H9 (cell line): ENCODE data around the gene KRT31. TPM values are rescaled to one million over a fixed set of nuclear protein-coding genes. Genes with fewer than 3 reads are reported as not detected.

ENCODE experiments used
- DNase-seq: peaks from one replicate; pipeline ENCODE4 v3.0.0-alpha.2; 2017
- H2AFZ ChIP-seq: one replicate; pipeline ENCODE4 v1.6.1; 2013; ENCODE audit warnings: mild to moderate bottlenecking, low read length, control low read depth, moderate library complexity
- H2AK5ac ChIP-seq: 2 replicates; pipeline ENCODE4 v1.6.1; 2013; ENCODE audit warnings: low read length, control low read depth, mixed read lengths; ENCODE audit not compliant: insufficient read length
- H2BK120ac ChIP-seq: one replicate; pipeline ENCODE4 v1.6.1; 2013; ENCODE audit warnings: low read depth, mild to moderate bottlenecking, low read length, control low read depth, inconsistent platforms; ENCODE audit not compliant: poor library complexity, severe bottlenecking
- H2BK12ac ChIP-seq: 2 replicates; pipeline ENCODE4 v1.6.1; 2013; ENCODE audit warnings: low read length, control low read depth, mixed read lengths, low read depth; ENCODE audit not compliant: insufficient read length
- H2BK15ac ChIP-seq: 2 replicates; pipeline ENCODE4 v1.6.1; 2013; ENCODE audit warnings: low read depth, low read length, control low read depth
- H2BK20ac ChIP-seq: one replicate; pipeline ENCODE4 v1.6.1; 2013; ENCODE audit warnings: low read depth, mild to moderate bottlenecking, low read length, control low read depth, inconsistent platforms; ENCODE audit not compliant: poor library complexity, severe bottlenecking
- H2BK5ac ChIP-seq: 2 replicates; pipeline ENCODE4 v1.6.1; 2013; ENCODE audit warnings: low read length, control low read depth, mixed read lengths; ENCODE audit not compliant: insufficient read length
- H3K14ac ChIP-seq: 2 replicates; pipeline ENCODE4 v1.6.1; 2013; ENCODE audit warnings: low read length, control low read depth; ENCODE audit not compliant: insufficient read depth
- H3K18ac ChIP-seq: 2 replicates; pipeline ENCODE4 v1.6.1; 2013; ENCODE audit warnings: low read depth, mild to moderate bottlenecking, mixed read lengths, low read length, control low read depth; ENCODE audit not compliant: insufficient read length
- H3K23ac ChIP-seq: 2 replicates; pipeline ENCODE4 v1.6.1; 2013; ENCODE audit warnings: low read length, control low read depth, mixed read lengths, low read depth; ENCODE audit not compliant: insufficient read length
- H3K23me2 ChIP-seq: 2 replicates; pipeline ENCODE4 v1.6.1; 2013; ENCODE audit warnings: low read depth, mild to moderate bottlenecking, mixed read lengths, low read length, control low read depth; ENCODE audit not compliant: insufficient read length, poor library complexity, severe bottlenecking
- H3K27ac ChIP-seq: 2 replicates; pipeline ENCODE4 v1.5.1; 2013; ENCODE audit warnings: low read length, control low read depth, mixed read lengths, low read depth; ENCODE audit not compliant: insufficient read length
- H3K27me3 ChIP-seq: 2 replicates; pipeline ENCODE4 v1.6.1; 2013; ENCODE audit warnings: low read length, control low read depth, inconsistent platforms; ENCODE audit not compliant: insufficient read depth
- H3K4ac ChIP-seq: 2 replicates; pipeline ENCODE4 v1.6.1; 2013; ENCODE audit warnings: low read depth, mild to moderate bottlenecking, control low read depth, inconsistent platforms, low read length, moderate library complexity
- H3K4me1 ChIP-seq: 2 replicates; pipeline ENCODE4 v1.6.1; 2013; ENCODE audit warnings: low read length, control low read depth, inconsistent platforms; ENCODE audit not compliant: insufficient read depth
- H3K4me2 ChIP-seq: 2 replicates; pipeline ENCODE4 v1.6.1; 2013; ENCODE audit warnings: low read length, control low read depth, mixed read lengths; ENCODE audit not compliant: insufficient read length, insufficient read depth
- H3K56ac ChIP-seq: 2 replicates; pipeline ENCODE4 v1.6.1; 2013; ENCODE audit warnings: low read depth, mild to moderate bottlenecking, mixed read lengths, low read length, control low read depth; ENCODE audit not compliant: insufficient read length
- H3K79me1 ChIP-seq: 2 replicates; pipeline ENCODE4 v1.6.1; 2013; ENCODE audit warnings: low read depth, mild to moderate bottlenecking, moderate library complexity, low read length, control low read depth, inconsistent platforms; ENCODE audit not compliant: insufficient read depth, poor library complexity, severe bottlenecking
- H3K79me2 ChIP-seq: 2 replicates; pipeline ENCODE4 v1.6.1; 2013; ENCODE audit warnings: low read length, control low read depth, inconsistent platforms; ENCODE audit not compliant: insufficient read depth
- H3K9ac ChIP-seq: 2 replicates; pipeline ENCODE4 v1.6.1; 2013; ENCODE audit warnings: low read length, control low read depth, mixed read lengths; ENCODE audit not compliant: insufficient read length; ENCODE audit errors: extremely low read depth
- H3K9me3 ChIP-seq: one replicate; pipeline ENCODE4 v1.6.1; 2013; ENCODE audit warnings: low read depth, low read length, inconsistent platforms; ENCODE audit not compliant: control insufficient read depth
- H3T11ph ChIP-seq: one replicate; pipeline ENCODE4 v1.6.1; 2013; ENCODE audit warnings: mild to moderate bottlenecking, low read length, control low read depth, inconsistent platforms
- H4K20me1 ChIP-seq: one replicate; pipeline ENCODE4 v1.6.1; 2013; ENCODE audit not compliant: control insufficient read depth, insufficient read length, insufficient read depth
- H4K5ac ChIP-seq: 2 replicates; pipeline ENCODE4 v1.6.1; 2013; ENCODE audit warnings: low read depth, mild to moderate bottlenecking, mixed read lengths, low read length, control low read depth; ENCODE audit not compliant: insufficient read length
- H4K8ac ChIP-seq: replicated peaks from 2 replicates; pipeline ENCODE4 v1.6.1; 2013; ENCODE audit warnings: low read length, control low read depth, mixed read lengths, low read depth; ENCODE audit not compliant: insufficient read length
- H4K91ac ChIP-seq: 2 replicates; pipeline ENCODE4 v1.6.1; 2013; ENCODE audit warnings: low read depth, mild to moderate bottlenecking, moderate library complexity, mixed read lengths, low read length, control low read depth; ENCODE audit not compliant: insufficient read length
- H3K27ac Mint-ChIP-seq, 3 experiments: 2 replicates in 2 of 3; 3 replicates in 1 of 3; pipeline ENCODE4 v1.8.0; 2020 to 2021; ENCODE audit warnings: mixed read lengths in 3 of 3, mild to moderate bottlenecking in 1 of 3, moderate library complexity in 1 of 3
- H3K27me3 Mint-ChIP-seq: 2 replicates; pipeline ENCODE4 v1.8.0; 2021; ENCODE audit warnings: low read depth, mild to moderate bottlenecking, moderate library complexity, mixed read lengths
- H3K36me3 Mint-ChIP-seq, 3 experiments: 2 replicates in 2 of 3; 3 replicates in 1 of 3; pipeline ENCODE4 v1.8.0; 2020 to 2021; ENCODE audit warnings: low read depth in 3 of 3, mixed read lengths in 3 of 3; ENCODE audit not compliant: insufficient read depth in 1 of 3
- H3K4me1 Mint-ChIP-seq, 2 experiments: 2 replicates each; pipeline ENCODE4 v1.8.0; 2020; ENCODE audit warnings: mixed read lengths in 2 of 2
- H3K4me3 Mint-ChIP-seq, 2 experiments: 2 replicates in 1 of 2; 3 replicates in 1 of 2; pipeline ENCODE4 v1.8.0; 2020 to 2021; ENCODE audit warnings: mild to moderate bottlenecking in 2 of 2, mixed read lengths in 2 of 2, moderate library complexity in 1 of 2
- H3K9me3 Mint-ChIP-seq, 2 experiments: 2 replicates in 1 of 2; 3 replicates in 1 of 2; pipeline ENCODE4 v1.8.0; 2020; ENCODE audit warnings: mild to moderate bottlenecking in 2 of 2, mixed read lengths in 2 of 2, moderate library complexity in 1 of 2
- CTCF ChIP-seq: fragments of 200-600 bp; sonication (generic); conservative IDR thresholded peaks from 3 replicates; pipeline ENCODE4 v1.8.0; 2021; ENCODE audit warnings: antibody characterized with exemption, mild to moderate bottlenecking
- WGBS: extraction: QIAGEN DNeasy Blood & Tissue Kit; methylation state at CpG from one replicate; pipeline ENCODE4 v1.1.7; 2013; ENCODE audit warnings: missing lambda C conversion rate, low lambda C conversion rate, mixed read lengths; ENCODE audit not compliant: insufficient read length; ENCODE audit errors: extremely low coverage; 5-methylcytosine and 5-hydroxymethylcytosine counted together
- total RNA-seq: library from RNA; stranded (reverse); gene quantifications from 2 replicates; pipeline ENCODE4 v1.2.1, GENCODE V29; 2021

KRT31 gene
- total RNA-seq, 1 experiment from 2014 or later = not detected

GRCh38 chr17:41415833-41416335 lies 18.5 kb upstream of the KRT31 start:
- Mint-ChIP-seq H3K36me3 (no peaks in the 10 kb centered on the region), H3K4me1 (peaks cover 32 to 37% of the 10 kb centered on the region in 2 experiments), H3K27me3 (peaks cover 5% of the 10 kb centered on the region; the same call in 1 of the 2 replicates), H3K27ac (no peak overlapping the region), H3K4me3 (no peak overlapping the region), H3K9me3 (no peaks in the 10 kb centered on the region)
- peaks cover 4% of the 10 kb centered on the region for H3K4me1 ChIP-seq
- H3K79me2 ChIP-seq = no peaks in the 10 kb centered on the region
- no peaks in the 10 kb centered on the region for H3K9me3 ChIP-seq
- no peak overlapping the region for H3K27ac ChIP-seq
- H2BK20ac ChIP-seq = no peak overlapping the region
- H3K4ac ChIP-seq = no peak overlapping the region
- no peaks in the 10 kb centered on the region for H3K23me2 ChIP-seq
- H3K18ac ChIP-seq = no peak overlapping the region
- H2BK120ac ChIP-seq = no peak overlapping the region
- H3T11ph ChIP-seq = no peak overlapping the region
- WGBS = no CpG with 5 or more reads among the region's 3 CpGs
- no peak overlapping the region for H4K91ac ChIP-seq
- H3K9ac ChIP-seq = no peak overlapping the region
- no peak for TF ChIP-seq CTCF
- no peak overlapping the region for H3K56ac ChIP-seq
- no peak overlapping the region for H3K4me2 ChIP-seq
- H2BK12ac ChIP-seq = no peak overlapping the region
- no peak overlapping the region for H2AFZ ChIP-seq
- no peak for DNase-seq
- no peaks in the 10 kb centered on the region for H3K27me3 ChIP-seq
- H4K5ac ChIP-seq = no peak overlapping the region
- H2BK15ac ChIP-seq = no peak overlapping the region
- H4K8ac ChIP-seq = no peak overlapping the region
- H4K20me1 ChIP-seq = no peaks in the 10 kb centered on the region
- no peak overlapping the region for H2BK5ac ChIP-seq
- H3K79me1 ChIP-seq = no peaks in the 10 kb centered on the region
- no peak overlapping the region for H3K23ac ChIP-seq
- no peak overlapping the region for H3K14ac ChIP-seq
- no peak overlapping the region for H2AK5ac ChIP-seq
